HG03060 (cell line): ENCODE data around the gene PEA15.

ENCODE experiments used
- ATAC-seq: cut with Tn5 transposase; IDR thresholded peaks from one replicate; pipeline ENCODE4 v1.9.1; 2021; ENCODE audit warnings: low read depth, moderate number of reproducible peaks; ENCODE audit not compliant: unreplicated experiment

PEA15 gene

DNA sequence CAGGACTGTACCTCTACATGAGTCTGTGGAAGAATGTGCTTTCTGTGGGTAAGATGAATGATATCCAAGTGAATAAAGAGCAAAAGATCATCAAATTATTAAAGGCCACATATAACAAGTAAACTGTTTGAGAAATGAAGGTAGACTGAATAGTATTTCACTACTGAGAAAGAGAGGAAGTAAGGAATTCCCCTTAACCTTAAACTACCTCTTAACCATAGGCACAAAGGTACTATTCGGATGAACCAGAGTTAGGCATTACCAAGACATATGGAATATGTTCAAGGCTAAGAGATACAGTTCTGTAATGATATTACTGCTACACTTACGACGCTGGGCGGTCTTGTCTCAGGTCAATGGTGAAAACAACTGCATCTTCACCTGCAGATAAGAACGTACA is 31.6 kb downstream of the PEA15 start:
- no peak for ATAC-seq

DNA sequence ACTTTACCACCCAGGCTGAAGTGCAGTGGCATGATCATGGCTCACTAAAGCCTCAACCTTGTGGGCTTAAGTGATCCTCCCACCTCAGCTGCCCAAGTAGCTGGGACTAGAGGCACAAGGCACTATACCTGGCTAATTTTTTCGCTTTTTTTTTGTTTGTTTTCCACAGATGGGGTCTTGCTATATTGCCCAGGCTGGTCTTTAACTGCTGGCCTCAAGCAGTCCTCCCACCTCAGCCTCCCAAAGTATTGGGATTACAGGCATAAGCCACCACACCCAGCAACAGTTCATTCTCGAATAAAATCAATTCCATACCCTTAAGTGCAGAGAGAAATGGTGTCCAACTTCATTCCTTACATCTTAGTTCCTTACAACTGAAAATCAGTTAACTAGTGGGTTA is 32.4 kb downstream of the PEA15 start:
- no peak for ATAC-seq

DNA sequence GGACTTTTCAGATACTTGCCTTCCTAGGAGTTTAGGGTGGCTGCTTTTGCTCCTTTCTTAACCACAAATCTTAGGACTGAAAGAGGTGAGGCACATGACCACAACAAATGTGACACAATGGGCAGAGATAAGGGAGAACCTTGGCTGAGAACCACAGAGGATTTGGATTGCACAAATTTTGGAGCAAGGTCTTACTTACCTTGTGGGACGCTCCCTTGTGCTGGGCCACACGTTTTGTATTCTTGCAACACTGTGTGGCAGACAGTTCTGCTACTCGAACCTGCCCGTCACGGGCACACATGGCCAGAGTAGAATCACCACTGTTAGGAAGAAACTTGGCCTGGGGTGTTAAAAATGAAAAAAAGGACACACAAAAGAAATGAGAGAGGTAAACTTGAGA is 33.2 kb downstream of the PEA15 start:
- ATAC-seq: no peak

- ATAC-seq: no peak
Observed at GRCh38 chr1:160239582-160240299, 34.6 kb downstream of the PEA15 start.

GRCh38 chr1:160243767-160244166 is 38.6 kb downstream of the PEA15 start:
- ATAC-seq: no peak

DNA sequence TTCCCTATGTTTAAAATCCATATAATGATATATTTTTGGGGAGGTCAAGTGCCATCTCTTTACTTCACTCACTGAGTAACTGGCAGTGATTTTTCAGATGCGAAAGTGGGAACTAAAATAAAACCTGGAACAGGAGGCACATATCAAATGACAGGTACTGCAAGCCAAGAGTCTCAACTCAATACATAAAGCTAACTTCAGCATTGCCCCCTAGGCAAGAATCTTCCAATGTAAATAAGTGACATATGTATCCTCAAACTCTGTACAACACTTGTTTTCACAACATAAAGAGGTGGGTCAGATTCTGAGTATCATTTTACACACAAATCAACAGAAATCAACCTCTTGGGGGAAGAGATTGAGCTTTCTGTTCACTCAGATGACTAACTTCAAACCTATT is 39.0 kb downstream of the PEA15 start:
- ATAC-seq: no peak

DNA sequence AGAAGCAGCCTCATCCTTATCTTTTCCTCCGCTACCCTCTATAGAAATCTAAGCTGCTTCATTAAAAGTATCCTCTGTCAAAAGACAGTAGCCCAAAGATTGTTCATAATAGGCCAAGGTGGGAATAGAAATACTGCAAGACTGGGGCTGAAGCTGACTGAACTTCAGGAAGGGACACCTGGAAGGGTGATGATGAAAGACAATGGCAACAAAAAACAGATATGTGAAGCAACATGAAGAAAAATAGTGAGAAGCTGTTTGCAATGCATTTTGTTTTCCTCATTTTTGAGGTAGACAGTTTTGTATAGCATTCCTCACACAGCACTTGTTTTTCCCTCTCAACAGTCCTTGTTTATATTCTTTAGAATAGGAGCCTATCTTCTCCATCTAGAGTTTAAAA is 40.2 kb downstream of the PEA15 start:
- ATAC-seq: no peak

DNA sequence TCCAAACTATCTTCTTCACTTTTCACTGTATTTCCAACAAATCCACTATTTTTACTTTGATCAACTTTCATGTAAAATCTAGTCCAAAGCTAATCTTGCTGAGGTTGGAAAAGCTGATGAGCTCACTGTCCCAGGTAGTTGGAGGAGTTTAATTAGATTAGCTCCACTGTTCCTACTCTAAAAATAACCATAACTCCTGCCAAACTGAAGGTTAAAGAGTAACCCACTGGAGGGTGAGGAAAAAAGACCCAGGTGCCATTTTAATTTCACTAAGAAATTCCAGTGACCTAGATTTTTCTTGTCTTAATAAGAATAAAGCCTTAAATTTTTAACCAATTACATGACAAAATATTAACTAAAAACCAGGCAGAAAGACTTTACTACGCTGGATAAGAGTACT is 41.9 kb downstream of the PEA15 start:
- ATAC-seq: no peak

GRCh38 chr1:160251011-160251410 is 45.8 kb downstream of the PEA15 start:
- ATAC-seq: no peak

- ATAC-seq: no peak
Observed at GRCh38 chr1:160251687-160252526, 46.7 kb downstream of the PEA15 start.

DNA sequence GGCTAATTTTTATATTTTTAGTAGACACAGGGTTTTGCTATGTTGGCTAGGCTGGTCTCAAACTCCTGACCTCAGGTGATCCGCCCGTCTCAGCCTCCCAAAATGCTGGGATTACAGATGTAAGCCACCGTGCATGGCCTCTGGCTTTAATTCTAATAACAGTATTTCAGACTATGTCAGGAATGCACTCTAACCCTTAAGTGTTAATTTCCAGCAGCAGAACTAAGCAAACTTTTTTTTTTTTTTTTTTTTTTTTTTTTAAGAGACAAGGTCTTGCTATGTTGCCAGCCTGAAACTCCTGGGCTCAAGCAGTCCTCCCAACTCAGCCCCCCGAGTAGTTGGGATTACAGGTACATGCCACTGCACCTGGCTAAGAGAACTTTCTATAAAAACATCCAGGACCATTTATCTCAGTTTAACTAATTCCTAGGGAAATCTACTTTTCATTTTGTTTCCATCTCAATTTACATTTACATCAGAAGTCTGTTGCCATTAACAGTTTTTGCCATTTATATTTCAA is 50.7 kb downstream of the PEA15 start:
- ATAC-seq: no peak

DNA sequence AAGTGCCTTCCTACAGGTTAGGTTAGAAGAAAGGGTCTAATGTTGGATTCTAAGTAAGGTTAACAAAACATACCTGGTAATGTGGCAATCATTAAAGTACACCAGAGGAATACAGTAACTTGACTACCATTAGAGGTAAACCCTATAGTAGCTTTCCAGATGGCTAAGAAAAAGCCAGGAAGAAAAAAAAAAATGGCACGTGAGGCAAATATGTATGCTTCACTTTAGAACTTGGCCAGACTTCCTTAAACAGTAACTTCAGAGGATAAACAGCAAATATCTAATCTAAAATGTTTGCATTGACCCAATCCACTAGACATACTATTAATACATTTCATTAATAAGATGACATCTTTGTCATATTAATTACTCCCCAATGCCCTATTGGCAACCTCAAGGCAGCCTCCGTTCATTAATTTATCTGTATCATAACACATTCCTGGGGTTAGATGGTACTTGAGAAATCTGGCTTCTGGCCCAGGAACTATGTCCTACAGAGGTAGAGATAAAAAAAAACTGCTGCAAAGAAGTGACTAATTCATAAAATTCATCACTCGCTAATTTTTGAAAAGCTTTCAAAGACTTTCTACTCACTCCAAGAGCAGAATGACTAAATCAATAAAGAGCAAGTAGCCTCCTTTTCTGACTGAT is 51.3 kb downstream of the PEA15 start:
- no peak for ATAC-seq

DNA sequence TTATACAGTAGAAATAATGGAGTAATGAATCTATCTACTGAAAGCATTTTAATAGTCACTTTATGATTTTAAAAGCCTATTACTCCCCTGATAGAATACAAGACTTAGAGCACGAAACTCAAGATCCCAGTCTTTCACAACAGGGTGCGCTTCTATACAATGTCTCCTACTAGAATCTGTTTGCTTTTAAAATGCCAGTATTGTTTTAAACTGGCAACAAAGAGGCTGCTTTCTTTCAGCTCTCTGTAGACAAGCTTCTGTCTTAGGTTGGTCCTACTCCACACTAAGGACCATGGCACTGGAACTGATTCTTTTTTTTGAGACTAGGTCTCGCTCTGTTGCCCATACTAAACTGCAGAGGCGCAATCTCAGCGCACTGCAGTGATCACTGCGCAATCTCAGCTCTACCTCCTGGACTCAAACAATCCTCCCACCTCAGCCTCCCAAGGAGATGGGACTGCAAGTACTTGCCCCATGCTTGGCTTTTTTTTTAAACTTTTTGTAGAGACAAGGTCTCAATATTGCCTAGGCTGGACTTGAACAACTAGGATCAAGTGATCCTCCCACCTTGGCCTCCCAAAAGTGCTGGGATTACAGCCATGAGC is 52.3 kb downstream of the PEA15 start:
- no peak for ATAC-seq

GRCh38 chr1:160258177-160258798 is 53.1 kb downstream of the PEA15 start:
- ATAC-seq: no peak

GRCh38 chr1:160260406-160261382 is 55.5 kb downstream of the PEA15 start:
- no peak for ATAC-seq

DNA sequence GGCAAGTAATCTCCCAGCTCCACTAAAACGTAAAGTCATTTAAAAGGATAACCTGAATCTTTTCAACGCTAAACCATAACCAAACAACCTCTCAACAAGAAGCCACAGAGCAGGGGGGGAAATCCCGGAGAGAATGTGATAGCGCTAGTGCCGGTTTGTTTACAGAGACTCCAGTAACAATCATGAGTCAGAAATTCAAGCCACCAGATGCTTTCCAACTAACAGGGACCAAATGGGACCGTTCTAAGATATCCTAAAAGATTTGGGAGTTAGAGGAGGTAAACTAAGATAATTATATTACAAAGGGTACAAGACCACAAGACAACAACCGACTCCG is 56.3 kb downstream of the PEA15 start:
- no peak for ATAC-seq

- peak; percentile 61 for ATAC-seq
Observed at GRCh38 chr1:160261893-160262794, 57.0 kb downstream of the PEA15 start, which contains the start of gene DCAF8. DCAF8 (minus strand) TSS chr1:160262549; CDS start chr1:160244008, 18,541 bp downstream.

DNA sequence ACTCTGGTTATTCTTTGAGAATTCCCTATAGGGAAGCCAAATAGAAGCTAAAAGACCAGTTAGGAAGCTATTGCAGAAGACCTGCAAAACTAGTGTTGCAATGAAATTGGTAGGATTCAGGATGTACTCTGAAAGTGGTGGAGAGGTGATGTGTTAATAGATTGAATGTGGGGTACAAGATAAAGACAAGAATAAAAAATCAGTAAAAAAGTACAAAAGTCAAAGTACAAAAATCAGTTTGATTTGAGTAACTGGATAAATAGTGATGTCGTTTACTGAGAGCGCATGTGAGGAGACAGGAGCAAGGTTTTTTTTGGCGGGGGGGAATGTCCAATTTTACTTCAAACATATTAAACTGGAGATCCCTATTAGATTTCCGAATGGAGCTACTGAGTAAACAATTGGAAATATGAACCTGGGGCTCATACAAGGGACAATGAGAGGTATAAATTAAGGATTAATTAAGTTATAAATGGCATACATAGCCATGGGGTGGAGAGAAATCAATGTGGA is 59.7 kb downstream of the PEA15 start:
- ATAC-seq: no peak
